C4-2B (cell line): ENCODE data around the gene EFTUD2.

Experiments
- ZFX ChIP-seq: fragments of 450-650 bp; IDR thresholded peaks from 2 replicates; pipeline ENCODE4 v1.6.1; 2017
- TF ChIP-seq, protein P1 (sequence below): fragments of 450-650 bp; conservative IDR thresholded peaks from 2 replicates; pipeline ENCODE4 v1.5.1; 2017; ENCODE audit warnings: mild to moderate bottlenecking

DNA sequence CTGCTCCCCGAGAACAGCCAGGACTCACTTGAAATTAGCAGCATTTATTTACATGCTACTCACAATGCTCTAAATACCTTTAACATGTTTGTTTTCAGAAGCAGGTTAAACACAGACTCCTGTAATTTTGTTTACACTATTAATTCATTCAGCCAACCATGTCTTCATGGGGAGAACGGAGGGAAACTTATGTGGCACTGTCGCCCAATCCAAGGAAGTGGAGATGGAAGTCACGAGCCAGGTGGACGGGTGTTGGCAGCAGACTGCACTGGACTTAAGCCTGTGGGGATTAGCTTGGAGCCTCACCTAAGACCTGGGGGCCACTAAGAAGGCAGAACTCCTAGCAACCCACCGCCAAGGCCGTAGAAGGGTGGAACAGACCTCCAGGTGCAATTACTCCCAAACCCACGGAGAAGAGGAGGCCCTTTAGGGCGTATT, 24.9 kb upstream of the EFTUD2 start:
- TF ChIP-seq, protein P1, sequence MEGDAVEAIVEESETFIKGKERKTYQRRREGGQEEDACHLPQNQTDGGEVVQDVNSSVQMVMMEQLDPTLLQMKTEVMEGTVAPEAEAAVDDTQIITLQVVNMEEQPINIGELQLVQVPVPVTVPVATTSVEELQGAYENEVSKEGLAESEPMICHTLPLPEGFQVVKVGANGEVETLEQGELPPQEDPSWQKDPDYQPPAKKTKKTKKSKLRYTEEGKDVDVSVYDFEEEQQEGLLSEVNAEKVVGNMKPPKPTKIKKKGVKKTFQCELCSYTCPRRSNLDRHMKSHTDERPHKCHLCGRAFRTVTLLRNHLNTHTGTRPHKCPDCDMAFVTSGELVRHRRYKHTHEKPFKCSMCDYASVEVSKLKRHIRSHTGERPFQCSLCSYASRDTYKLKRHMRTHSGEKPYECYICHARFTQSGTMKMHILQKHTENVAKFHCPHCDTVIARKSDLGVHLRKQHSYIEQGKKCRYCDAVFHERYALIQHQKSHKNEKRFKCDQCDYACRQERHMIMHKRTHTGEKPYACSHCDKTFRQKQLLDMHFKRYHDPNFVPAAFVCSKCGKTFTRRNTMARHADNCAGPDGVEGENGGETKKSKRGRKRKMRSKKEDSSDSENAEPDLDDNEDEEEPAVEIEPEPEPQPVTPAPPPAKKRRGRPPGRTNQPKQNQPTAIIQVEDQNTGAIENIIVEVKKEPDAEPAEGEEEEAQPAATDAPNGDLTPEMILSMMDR: no peak
- TF ChIP-seq ZFX: no peak
